AG04450 (cell line): ENCODE measurements around the gene ATP6V0D1. TPM values are rescaled to one million over a fixed set of nuclear protein-coding genes. Genes with fewer than 3 reads are reported as not detected.
A peak's percentile ranks its signal among the peaks of the same experiment; 100 is the strongest.

Source experiments
- CTCF ChIA-PET: fragments of 300-600, 350-600 bp; formaldehyde crosslinking; extraction: SDS; loops from one replicate; lab custom pipeline; 2022; ENCODE audit warnings: antibody characterized with exemption, inconsistent platforms; lab: Charles Lee
- POLR2A ChIA-PET: fragments of 350-600 bp; formaldehyde crosslinking; extraction: SDS; loops from one replicate; lab custom pipeline; 2021; ENCODE audit warnings: antibody characterized with exemption, inconsistent platforms; lab: Yijun Ruan, JAX
- DNase-seq: peaks from one replicate; pipeline ENCODE4 v3.0.0-alpha.2; 2011; ENCODE audit warnings: low read depth, low spot score
- H3K27ac ChIP-seq: one replicate; pipeline ENCODE4 v1.5.1; 2012; ENCODE audit warnings: low read depth, low read length, control low read depth
- H3K27me3 ChIP-seq: one replicate; pipeline ENCODE4 v1.6.0; 2012; ENCODE audit warnings: low read length; ENCODE audit not compliant: control insufficient read depth, insufficient read depth
- H3K4me3 ChIP-seq: 2 replicates; pipeline ENCODE4 v1.5.1; 2011; ENCODE audit warnings: mild to moderate bottlenecking, low read depth, low read length, control low read depth
- H3K9me3 ChIP-seq: 2 replicates; pipeline ENCODE4 v1.5.1; 2012; ENCODE audit warnings: low read length; ENCODE audit not compliant: control insufficient read depth, insufficient read depth
- CTCF ChIP-seq: IDR thresholded peaks from 2 replicates; pipeline ENCODE4 v1.5.1; 2011; ENCODE audit warnings: low read depth, low read length, control low read depth, inconsistent platforms
- polyA plus RNA-seq: library from polyadenylated mRNA; depleted of rRNA; stranded (reverse); fragments of >200 nt; gene quantifications from 2 replicates; pipeline ENCODE4 v1.2.3, GENCODE V29; 2011

ATP6V0D1 gene
- polyA plus RNA-seq, 1 experiment: 101 TPM

GRCh38 chr16:67425580-67425979, 55.4 kb downstream of the ATP6V0D1 start:
- ChIA-PET POLR2A (no interaction called here), CTCF (interaction anchor here (1.0 to 6.7 kb wide), 4 partner anchors 8 to 52 kb away, joined by 3 to 154 read pairs (median 18); partner anchors contain the start of gene ZDHHC1)
- no peaks in the 10 kb centered on the region for H3K9me3 ChIP-seq
- peaks cover 53% of the 10 kb centered on the region for H3K27me3 ChIP-seq
- no peak for TF ChIP-seq CTCF
- no peak overlapping the region for H3K27ac ChIP-seq
- no peak overlapping the region for H3K4me3 ChIP-seq
- no peak for DNase-seq

- POLR2A ChIA-PET: interaction anchor here (0.8 kb wide), 1 partner anchor 10 kb away, joined by 5 read pairs; no protein-coding TSS in a partner anchor
- TF ChIP-seq CTCF: no peak
- peaks cover 48% of the 10 kb centered on the region for H3K27me3 ChIP-seq
- H3K4me3 ChIP-seq: no peak overlapping the region
- H3K9me3 ChIP-seq: no peaks in the 10 kb centered on the region
- H3K27ac ChIP-seq: peak overlapping the region; percentile 21
- DNase-seq: no peak
- CTCF ChIA-PET: interaction anchor here (1.0 to 6.7 kb wide), 5 partner anchors 9 to 76 kb away, joined by 3 to 154 read pairs (median 3); partner anchors contain the start of gene ZDHHC1
These were observed 55.9 kb downstream of the ATP6V0D1 start for GRCh38 chr16:67425061-67425460.

- POLR2A ChIA-PET: interaction anchor here (0.8 kb wide), 1 partner anchor 11 kb away, joined by 5 read pairs; no protein-coding TSS in a partner anchor
- no peak for DNase-seq
- no peaks in the 10 kb centered on the region for H3K9me3 ChIP-seq
- no peak for TF ChIP-seq CTCF
- CTCF ChIA-PET: interaction anchor here (1.0 to 6.7 kb wide), 3 partner anchors 8 to 75 kb away, joined by 3 to 154 read pairs (median 4); partner anchors contain the start of gene ZDHHC1
- H3K27ac ChIP-seq: no peak overlapping the region
- no peak overlapping the region for H3K4me3 ChIP-seq
- H3K27me3 ChIP-seq: peaks cover 41% of the 10 kb centered on the region
These were observed 56.7 kb downstream of the ATP6V0D1 start for GRCh38 chr16:67424261-67424615.

GRCh38 chr16:67423611-67424260, 57.2 kb downstream of the ATP6V0D1 start:
- no peak for TF ChIP-seq CTCF
- peaks cover 36% of the 10 kb centered on the region for H3K27me3 ChIP-seq
- no peak overlapping the region for H3K4me3 ChIP-seq
- DNase-seq: no peak
- no peak overlapping the region for H3K27ac ChIP-seq
- H3K9me3 ChIP-seq: no peaks in the 10 kb centered on the region
- ChIA-PET POLR2A (no interaction called here), CTCF (interaction anchor here (6.7 kb wide), 1 partner anchor 42 kb away, joined by 154 read pairs; no protein-coding TSS in a partner anchor)

GRCh38 chr16:67423015-67423414, 57.9 kb downstream of the ATP6V0D1 start:
- POLR2A ChIA-PET: no interaction called here
- Histone ChIP-seq H3K4me3 (no peak overlapping the region), H3K9me3 (no peaks in the 10 kb centered on the region), H3K27ac (no peak overlapping the region), H3K27me3 (peaks cover 31% of the 10 kb centered on the region)
- DNase-seq: no peak
- TF ChIP-seq CTCF: no peak
- CTCF ChIA-PET: interaction anchor here (6.7 kb wide), 1 partner anchor 42 kb away, joined by 154 read pairs; no protein-coding TSS in a partner anchor
